ENCODE measurements around the gene TNIK.

Gene TNIK

GRCh38 chr3:171236265-171237008 is 223.8 kb downstream of the TNIK start:
- no peak overlapping the region for H3K27ac ChIP-seq
- TF ChIP-seq ZFX (IDR thresholded peaks at IDR 0.05) = no peak
- no peak for TF ChIP-seq CTCF (conservative IDR thresholded peaks at IDR 0.05)

GRCh38 chr3:171234298-171235010 is 225.8 kb downstream of the TNIK start:
- TF ChIP-seq ZFX (IDR thresholded peaks at IDR 0.05) = no peak
- no peak for TF ChIP-seq CTCF (conservative IDR thresholded peaks at IDR 0.05)
- no peak overlapping the region for H3K27ac ChIP-seq

- TF ChIP-seq ZFX (IDR thresholded peaks at IDR 0.05) (no peak), CTCF (conservative IDR thresholded peaks at IDR 0.05) (no peak)
- H3K27ac ChIP-seq = no peak overlapping the region
These were observed 228.8 kb downstream of the TNIK start for GRCh38 chr3:171231361-171231760.

GRCh38 chr3:171230865-171231264 is 229.3 kb downstream of the TNIK start:
- TF ChIP-seq ZFX (IDR thresholded peaks at IDR 0.05) (no peak), CTCF (conservative IDR thresholded peaks at IDR 0.05) (no peak)
- H3K27ac ChIP-seq = no peak overlapping the region

- TF ChIP-seq ZFX (IDR thresholded peaks at IDR 0.05) = no peak
- TF ChIP-seq CTCF (conservative IDR thresholded peaks at IDR 0.05) = no peak
- H3K27ac ChIP-seq = no peak overlapping the region
These were observed 231.0 kb downstream of the TNIK start for GRCh38 chr3:171229173-171229572.

GRCh38 chr3:171228240-171228639 is 232.0 kb downstream of the TNIK start:
- H3K27ac ChIP-seq = peak overlapping the region; percentile 26; the same call in 1 of the 2 replicates
- TF ChIP-seq CTCF (conservative IDR thresholded peaks at IDR 0.05) = no peak

GRCh38 chr3:171227828-171228227 is 232.4 kb downstream of the TNIK start:
- TF ChIP-seq ZFX (IDR thresholded peaks at IDR 0.05) (no peak), CTCF (conservative IDR thresholded peaks at IDR 0.05) (no peak)
- no peak overlapping the region for H3K27ac ChIP-seq
